ENCODE measurements around the gene MMP17.

MMP17 gene

DNA sequence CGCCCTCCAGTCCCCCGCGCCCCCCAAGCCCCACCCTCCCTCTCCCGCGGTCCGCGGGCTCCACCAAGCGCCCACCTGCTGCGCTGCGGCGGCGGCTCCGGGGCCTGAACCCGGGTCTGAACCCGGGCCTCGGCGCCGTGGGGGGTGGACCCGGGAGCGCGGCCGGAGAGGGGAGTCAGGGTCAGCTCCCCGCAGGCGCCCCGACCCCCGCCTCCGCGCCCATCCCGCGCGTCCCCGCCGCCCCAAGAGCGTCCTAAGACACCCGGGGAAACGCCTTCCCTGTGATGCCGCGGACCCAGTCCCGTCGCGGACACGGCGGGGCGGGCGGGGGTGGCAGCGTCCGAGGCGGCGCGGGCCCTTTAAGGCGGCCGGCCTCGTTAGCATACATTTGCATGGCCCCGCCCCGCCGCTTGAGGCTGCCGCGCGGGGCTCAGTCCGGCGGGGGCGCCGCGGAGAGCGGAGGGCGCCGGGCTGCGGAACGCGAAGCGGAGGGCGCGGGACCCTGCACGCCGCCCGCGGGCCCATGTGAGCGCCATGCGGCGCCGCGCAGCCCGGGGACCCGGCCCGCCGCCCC, at the start of gene MMP17:
Gene MMP17, plus strand, starts transcription at position 433 of the 574 bp plus-strand sequence. Its CDS starts 102 bp downstream, at position 535.
- no peak for DNase-seq (ENCODE audit: low read depth)

DNA sequence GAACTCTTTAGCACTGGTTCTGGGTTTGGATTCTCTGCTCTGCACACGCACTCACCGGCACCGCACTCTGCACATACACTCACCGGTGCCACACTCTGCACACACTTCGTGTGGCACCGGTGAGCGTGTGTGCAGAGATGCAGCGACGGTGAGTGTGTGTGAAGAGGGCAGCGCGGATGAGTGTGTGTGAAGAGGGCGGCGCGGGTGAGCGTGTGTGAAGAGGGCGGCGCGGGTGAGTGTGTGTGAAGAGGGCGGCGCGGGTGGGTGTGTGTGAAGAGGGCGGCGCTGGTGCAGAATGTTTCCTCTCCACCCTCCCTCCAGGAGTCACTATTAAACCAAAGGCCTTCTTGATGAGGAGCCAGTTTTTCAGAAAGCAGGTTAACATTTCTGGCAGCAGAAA, 49.2 kb upstream of the MMP17 start:
- DNase-seq (ENCODE audit: low read depth): no peak

DNA sequence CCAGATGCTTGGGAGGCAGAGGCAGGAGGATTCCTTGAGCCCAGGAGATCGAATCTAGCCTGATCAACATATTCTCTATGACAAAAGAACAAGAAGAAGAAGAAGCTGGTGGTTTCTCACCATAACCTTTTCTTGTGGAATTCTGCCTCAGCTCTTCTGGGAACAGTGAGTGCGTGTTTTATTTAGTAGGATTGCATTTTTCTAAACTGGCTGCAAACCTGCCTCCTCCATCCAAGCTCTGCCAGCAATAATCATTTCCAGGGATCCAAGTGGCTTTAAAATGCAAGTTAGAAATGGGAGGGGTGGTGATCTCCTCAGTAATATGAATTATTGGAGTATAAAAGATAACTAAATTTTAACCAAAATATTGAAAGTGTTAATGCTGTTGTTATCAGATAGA, 46.1 kb upstream of the MMP17 start:
- DNase-seq (ENCODE audit: low read depth): no peak

DNA sequence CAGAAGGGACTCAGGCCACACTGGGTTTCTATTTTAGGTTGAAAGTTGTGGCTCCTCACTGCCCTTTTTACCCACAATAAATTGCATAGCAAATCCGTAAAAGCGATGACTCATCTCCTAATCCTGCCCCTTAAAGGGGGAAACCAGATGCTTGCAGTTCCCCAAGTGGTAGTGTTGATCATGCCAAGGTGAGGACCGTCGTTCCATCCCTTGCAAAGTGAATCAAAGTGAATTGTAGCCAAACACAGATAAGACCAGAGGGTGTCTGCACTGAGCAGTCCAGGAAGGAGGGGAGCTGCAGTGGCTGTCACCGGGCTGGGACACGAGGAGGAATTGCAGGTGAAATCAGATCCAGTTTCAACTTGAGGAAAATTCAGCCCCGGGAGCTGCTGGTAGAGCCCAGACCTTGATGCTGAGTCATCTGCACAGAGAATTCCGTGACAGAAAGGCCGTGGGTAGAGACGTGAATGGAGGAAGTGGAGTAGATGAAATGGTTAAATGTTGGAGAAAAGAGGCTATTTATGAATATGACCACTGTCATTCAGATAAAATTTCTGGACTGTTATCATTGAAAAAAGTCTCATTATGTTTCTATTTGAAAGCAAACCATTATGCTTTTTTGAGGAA, 44.2 kb upstream of the MMP17 start:
- no peak for DNase-seq (ENCODE audit: low read depth)

DNA sequence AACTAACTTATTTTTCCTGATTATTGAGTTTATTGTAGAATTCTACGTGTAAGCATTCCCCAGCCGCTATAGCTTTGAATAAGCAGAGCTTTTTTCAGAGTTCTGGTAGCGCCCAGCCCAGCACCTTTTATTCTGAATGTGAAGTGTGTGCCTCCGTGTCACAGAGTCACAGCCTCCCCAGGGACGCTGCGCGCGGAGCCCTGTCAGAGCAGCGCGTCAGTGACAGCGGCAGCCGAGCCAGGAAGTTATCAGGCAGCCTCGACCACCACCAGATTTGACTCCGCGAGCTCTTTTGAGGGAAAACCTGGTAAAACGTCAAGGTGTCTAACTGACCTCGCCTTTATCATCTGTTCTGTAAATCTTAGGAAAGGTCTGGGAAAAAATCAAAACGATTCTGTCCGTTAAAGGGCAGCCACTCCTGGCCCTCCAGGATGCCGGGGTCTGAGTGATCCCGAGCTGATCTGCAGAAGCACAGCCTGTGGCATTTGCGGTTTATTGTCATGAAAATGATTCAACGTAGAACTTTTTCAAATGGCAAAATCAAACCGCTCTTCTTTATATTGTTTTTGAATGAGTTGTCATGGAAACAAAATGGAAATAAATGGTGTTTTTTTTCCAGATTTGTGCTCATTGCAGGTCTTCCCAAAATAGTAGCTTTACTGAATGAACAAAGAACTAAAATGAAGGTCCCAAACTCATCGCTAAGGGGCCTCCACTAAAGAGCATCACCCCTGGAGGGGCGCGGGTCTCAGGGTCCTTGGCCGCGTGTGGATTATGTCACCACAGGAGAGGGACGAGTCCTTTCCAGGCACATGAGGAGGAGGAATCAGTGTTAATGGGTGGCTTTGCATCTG, 43.1 kb upstream of the MMP17 start:
- no peak for DNase-seq (ENCODE audit: low read depth)

DNA sequence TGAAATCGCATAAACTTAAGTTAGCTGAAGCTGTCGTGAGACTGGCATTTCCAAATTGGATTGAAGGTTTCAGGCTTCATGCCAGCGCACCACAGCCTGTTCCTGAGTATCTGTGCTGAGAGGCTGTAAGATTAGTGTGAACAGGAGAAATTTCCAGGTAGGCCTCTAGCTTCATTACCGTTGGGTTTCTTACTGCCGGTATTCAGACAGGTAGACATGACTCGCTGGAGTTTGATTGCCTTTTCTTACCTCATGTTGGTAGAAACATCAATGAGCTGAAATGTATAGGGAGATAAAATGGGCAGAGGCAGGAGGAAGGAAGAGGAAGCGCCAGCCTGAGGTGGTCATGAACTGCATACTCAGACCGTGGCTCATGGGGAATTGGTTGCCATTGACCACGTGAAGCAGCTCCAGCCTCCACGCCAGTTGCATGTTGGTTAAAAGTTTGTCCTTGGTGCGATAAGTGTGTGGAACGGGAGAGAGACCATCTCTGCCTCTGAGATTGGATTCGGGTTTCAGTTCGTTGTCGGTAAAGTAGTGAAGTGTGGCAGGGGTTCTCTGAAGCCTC, 42.3 kb upstream of the MMP17 start:
- DNase-seq (ENCODE audit: low read depth): no peak

DNA sequence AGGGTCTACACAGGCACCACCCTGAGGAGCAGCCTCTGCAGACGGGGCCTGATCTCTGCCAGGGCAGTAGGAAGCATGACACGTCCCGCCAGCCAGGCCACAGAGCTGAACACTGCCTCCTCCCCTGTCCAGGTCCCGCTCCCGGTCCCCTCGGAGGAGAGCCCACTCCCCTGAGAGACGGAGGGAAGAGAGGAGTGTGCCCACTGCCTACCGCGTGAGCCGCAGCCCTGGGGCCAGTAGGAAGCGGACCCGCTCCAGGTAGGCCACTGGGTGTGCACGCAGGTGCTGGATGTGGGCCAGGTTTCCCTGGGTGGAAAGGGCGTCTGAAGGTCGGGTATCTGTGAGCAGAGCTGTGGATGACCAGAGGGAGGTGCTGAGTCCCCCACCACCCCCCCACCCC, 41.9 kb upstream of the MMP17 start:
- DNase-seq (ENCODE audit: low read depth): no peak

DNA sequence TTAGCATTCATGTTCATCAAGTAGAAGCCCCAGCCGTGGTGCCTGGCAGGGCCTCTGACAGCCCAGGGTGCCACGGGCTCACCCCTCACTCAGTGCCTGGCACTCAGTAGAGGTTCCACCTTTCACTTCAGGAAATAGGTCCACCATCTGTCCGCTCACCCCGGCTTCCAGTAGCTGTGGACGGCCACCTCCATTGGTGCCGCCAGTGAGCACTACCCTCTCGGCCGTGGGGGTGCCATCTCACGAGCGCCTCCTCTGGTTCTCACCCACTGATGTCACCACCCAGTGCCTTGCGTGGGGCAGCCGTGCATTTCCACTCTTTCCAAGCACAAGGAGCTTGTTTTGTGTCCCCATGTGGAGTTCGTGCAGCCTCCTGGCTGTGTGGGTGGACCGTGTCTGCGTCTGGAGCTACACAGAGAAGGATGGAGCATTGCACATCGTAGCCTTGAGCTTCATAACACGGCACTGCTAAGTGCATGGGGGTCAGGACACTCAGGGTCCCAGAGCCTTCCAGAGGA, 41.0 kb upstream of the MMP17 start:
- DNase-seq (ENCODE audit: low read depth): no peak

DNA sequence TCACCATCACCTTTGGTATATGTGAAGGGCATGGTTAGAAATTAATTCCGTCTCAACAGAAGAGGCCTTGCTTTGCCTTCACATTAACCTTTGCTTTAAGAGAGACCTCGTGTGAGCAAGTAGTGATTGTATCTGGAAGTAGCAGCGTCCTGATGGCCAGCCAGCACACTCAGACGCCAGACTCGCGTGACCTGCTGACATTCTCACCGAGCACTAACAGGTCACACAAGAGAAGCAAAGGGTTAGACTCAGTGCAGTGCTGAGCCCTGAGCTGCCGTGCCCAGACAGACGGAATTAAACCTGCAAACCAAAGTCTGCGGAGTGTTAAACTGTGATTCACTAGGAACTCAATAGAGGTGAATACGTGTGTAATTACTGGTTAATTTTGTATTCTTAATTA, 40.1 kb upstream of the MMP17 start:
- DNase-seq (ENCODE audit: low read depth): no peak

DNA sequence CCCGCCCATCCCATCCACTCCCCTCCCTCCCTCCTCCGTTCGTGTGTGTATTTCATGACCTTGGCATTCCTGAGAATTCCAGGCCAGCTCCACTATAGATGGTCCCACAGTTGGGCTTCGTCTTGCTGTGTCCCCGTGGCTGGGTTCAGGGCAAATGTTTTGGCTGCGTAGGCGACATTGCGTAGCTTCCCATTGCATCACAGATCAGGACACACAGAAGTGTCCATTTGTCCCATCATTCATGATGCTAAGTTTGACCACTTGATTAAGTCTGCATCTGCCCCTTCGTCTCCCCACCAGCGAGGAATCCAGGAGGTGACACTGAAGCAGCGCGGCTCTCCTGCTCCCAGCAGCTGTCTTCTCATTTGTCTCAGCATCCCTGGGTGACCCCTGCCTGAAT, 38.6 kb upstream of the MMP17 start:
- no peak for DNase-seq (ENCODE audit: low read depth)

DNA sequence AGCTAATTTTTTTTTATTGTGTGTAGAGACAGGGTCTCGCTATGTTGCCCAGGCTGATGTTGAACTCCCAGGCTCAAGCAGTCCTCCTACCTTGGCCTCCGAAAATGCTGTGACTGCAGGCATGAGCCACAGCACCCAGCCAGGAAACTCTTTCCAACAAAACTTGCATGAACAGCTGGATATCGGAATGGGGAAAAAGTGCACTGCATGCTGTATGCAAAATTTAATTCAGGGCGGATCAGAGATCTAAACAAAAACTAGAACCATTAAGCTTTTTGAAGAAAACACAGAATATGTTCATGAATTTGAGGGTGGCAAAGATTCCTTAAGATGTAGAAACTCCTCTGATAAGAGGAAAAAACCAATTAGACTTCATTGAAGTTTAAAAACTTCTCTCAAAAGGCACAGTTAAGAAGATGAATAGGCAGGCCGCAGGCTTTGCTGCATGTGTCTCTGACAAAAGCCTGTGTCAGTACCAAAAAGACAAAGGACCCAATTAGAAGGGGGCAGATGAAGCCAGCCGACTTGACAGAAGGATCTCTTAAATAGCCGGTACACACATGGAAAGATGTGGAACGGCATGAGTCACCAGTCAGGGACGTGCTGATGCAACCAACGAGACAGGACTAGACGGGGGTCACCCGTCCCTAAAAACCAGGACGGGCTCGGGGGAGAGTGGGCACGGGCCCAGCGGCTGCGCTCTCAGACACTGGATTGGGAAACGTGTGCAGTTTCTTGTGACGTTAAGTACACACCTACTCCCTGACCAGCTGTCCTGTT, 34.8 kb upstream of the MMP17 start:
- DNase-seq (ENCODE audit: low read depth): no peak

DNA sequence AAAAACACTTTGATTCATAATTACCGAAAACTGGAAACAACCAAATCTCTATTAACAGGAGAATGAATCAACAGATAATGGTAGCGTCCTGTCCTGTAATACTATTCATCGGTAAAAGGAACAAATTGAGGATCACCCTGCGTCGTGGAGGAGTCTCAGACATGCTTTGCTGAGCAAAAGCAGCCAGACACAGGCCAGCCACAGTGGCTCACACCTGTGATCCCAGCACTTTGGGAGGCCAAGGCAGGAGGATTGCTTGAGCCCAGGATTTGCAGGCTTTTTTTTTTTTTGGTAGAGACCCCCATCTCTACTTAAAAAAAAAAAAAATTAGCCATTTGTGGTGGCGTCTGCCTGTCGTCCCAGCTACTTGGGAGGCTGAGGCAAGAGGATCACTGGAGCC, 34.1 kb upstream of the MMP17 start:
- no peak for DNase-seq (ENCODE audit: low read depth)

DNA sequence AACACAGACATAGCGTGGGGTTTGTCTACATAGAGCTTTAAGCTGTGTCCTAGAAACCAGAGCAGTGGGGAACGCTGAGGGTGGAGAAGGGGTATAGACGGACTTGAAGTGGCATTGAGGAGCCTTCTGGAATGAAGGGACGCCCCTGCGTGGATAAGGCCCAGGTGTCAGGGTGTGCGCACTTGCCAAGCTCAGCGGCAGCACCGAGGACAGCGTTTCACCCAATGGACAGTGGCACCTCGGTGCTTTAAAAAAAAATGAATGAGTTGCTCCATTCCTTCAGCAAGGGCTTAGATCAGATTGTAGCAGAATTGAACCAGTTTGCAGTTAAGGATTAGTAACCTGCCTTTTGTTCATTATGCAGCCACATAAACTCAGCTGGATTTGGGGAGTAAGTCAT, 33.6 kb upstream of the MMP17 start:
- no peak for DNase-seq (ENCODE audit: low read depth)

DNA sequence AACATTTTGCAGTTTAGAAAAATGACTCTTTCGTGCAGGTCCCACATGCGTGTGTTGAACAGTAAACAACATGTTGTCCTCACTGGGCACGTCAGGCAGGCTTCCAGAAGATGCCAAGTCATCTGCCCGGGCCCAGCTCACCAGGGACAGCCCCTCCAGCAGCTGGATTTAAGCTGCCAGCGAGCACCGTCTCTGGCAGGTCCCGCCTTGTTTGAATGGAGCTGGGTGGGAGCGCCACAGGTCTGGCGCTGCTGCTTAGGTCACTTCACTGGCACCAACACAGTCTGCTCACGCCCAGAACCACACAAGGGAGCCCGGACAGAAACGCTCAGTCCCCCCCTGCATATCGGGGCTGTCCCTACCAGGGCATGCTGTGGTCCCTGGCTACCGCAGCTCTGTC, 33.1 kb upstream of the MMP17 start:
- DNase-seq (ENCODE audit: low read depth): no peak

DNA sequence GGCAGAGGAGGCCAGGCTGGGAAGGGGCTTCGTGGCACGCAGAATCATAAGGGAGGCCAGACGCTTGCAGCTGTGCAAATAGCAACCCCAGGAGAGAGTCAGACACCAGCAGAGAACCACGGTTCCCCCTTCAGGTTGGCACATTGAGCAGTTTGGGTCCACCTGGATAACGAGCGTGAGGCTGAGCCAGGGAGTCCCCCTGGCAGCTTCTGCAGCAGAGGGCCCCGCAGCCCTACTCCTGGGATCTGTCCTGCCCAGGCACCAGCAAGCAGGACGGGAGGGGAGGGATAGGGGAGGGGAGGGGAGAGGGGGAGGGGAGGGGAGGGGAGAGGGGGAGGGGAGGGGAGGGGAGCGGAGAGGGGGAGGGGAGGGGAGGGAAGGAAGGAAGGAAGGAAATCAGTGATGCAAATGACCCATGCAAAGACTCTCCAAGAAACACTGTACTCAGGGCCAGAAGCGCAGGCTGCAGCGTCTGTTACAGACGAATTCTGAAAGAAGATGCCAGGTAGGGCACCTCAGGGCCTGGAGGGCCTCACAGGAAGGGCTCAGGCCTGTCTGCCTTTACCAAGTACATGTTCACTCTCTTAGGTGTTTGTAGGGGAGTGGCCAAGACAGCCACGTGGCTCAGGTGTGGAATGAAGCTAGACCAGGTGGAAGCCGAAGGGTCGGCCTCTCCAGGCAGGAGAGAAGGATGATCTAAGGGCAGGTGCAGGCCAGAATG, 32.3 kb upstream of the MMP17 start:
- no peak for DNase-seq (ENCODE audit: low read depth)

DNA sequence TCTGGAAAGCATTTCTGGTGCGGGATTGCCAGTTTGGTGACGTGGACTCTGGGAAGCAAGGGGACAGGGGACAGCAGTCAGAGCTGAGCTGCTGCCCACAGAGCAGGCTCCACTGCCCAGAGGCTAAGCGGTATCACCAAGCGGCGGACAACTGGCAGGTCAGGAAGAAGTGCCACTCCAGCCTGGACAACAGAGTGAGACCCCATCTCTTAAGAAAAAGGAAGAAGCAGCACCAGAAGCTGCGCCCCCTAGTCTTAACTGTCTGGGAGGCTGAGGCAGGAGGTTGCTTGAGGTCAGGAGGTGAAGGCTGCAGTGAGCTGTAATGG, 31.8 kb upstream of the MMP17 start:
- DNase-seq (ENCODE audit: low read depth): no peak

DNA sequence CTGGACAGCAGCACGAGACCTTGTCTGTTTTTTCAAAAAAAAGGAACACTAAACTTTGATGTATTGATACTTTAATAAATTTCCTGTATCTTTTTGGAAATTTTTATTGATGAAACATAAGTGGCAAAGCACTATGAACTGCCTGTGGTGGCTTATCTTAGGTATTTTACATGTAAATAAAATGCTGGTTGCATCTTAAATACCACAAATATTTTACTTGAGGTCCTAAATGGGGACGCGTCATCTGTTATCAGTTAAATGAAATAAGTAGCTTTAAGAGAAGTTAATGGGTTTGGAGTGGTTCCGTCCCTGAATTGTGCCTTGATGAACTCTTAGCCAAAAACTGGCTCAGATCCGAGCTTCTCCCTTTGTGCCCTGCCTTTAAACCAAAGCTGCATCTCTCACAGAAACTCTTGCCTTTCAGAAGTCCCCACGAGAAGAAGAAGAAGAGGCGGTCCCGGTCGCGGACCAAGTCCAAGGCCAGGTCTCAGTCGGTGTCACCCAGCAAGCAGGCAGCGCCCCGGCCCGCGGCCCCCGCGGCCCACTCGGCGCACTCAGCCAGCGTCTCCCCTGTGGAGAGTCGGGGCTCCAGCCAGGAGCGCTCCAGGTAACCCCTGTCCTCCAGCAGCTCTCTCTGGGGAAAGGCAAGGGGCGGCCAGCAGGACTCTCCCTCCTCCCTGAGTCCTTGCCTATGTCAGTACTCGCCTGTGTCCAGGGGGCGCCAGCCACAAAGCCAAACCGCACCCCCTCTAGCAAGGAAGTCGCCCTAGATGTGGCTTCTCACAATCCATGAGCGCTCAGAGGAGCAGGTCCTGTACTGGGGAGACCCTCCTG, 31.2 kb upstream of the MMP17 start:
- no peak for DNase-seq (ENCODE audit: low read depth)

DNA sequence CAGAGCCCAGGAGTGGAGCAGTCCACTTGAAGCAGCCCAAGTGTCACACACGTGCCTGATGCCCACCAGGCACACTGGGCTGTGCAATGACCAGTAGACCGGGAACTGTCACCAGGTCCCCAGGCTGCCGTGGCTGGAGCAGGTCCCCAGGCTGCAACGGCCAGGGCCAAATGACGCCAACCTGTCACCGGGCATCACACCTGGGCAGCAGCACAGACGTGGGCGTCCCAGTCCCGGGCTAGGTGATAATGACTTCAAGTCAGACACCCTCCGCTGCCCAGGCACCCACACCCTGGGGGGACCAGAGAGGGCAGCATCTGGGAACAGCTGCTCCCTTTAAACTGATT, 30.6 kb upstream of the MMP17 start:
- DNase-seq (ENCODE audit: low read depth): no peak

DNA sequence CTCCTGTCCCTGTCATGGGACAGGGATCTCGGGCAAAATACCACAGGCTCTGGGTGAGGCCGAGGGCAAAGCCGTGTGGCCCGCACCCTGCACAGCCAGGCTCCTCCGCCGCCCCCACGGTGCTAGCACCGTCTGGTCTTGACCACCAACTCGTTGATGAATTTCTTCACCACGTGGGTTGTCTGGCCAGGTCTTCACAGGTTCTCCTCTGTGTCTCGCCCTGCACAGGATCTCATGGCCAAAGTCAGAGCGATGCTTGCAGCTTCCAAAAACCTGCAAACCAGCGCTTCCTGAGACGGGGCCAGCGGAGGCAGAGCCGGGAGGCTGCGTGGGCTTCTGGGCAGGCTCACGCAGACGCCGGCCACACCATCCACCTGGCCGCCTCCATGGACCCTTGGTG, 29.0 kb upstream of the MMP17 start:
- DNase-seq (ENCODE audit: low read depth): no peak

DNA sequence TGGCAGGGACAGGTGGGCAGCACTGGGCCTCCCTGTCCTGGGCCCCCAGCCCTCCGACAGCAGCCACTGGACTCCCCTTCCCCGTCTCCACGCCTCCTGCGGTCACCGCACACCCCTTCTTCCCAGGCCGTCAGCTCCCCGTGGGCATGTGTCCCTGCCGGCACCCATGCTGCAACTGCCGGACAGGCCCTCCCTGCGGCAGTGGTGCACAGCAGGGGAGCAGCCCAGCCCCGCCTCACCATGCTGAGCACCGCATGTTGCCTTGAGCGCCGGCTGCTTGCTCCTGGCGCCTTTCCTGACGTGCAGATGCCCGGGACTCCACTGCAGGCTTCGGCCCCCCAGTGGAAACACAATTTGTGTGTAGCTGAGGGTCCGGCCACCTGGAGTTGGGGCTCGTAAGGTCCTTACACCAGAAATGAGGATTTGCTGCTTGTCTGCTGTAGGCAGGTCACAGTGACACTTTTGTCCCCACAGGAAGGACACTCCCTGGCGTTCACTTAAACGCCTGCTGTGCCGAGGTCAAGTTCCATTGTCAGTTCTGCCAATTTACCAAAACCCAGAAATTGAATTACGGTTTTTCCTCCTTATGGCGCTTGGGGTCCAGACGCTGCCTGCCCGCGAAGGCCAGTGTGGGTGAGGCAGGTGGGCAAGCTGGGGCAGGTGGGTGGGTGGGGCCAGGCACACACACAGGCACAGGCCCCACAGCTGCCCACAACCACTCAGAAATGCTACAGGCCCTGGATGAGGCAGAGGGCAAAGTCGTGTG, 28.2 kb upstream of the MMP17 start:
- DNase-seq (ENCODE audit: low read depth): no peak
